ENCODE measurements around the gene FLNB. TPM values are rescaled to one million over a fixed set of nuclear protein-coding genes. Genes with fewer than 3 reads are reported as not detected.

Gene FLNB
- total RNA-seq, 1 experiment from 2014 or later = 127 TPM

DNA sequence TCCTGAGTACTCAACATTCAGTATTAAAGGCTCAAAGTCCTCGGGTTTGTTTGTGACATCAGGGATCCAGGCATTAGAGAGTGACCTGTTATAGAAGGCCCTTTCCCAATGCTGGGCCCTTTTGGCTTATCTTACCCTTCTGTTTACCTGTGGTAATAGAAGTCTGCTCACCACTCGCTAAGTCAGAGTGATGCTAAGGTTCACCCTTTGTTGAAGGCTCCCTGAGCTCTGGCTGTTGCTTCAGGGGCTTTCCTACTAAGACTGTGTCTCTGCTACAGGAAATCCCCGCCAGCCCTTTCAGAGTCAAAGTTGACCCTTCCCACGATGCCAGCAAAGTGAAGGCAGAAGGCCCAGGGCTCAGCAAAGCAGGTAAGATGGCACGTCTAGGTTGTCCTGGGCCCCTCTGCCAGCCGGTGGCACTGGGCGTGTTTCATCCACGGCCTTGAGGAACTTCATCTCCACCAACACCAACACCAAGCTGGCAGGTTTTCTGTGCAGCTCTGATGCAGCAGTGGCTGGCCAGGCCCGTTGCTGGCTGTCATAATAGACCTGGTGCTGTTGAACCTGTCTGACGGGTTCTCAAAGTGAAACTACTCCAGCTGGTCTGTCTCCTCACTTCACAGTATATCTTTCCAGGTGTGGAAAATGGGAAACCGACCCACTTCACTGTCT lies 103.4 kb downstream of the FLNB start:
- Mint-ChIP-seq H3K27me3 (ENCODE audit: low read depth) (no peaks in the 10 kb centered on the region), H3K27ac (no peak overlapping the region; the same call in 1 of the 2 replicates), H3K9me3 (no peaks in the 10 kb centered on the region), H3K4me1 (no peaks in the 10 kb centered on the region), H3K36me3 (peaks cover 73% of the 10 kb centered on the region), H3K4me3 (no peak overlapping the region)
- DNase-seq (ENCODE audit: low spot score) (no peak), ATAC-seq (no peak)
- TF ChIP-seq, protein P1, sequence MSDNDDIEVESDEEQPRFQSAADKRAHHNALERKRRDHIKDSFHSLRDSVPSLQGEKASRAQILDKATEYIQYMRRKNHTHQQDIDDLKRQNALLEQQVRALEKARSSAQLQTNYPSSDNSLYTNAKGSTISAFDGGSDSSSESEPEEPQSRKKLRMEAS (CRISPR knock-in tag; IDR thresholded peaks at IDR 0.05) = no peak
- TF ChIP-seq, protein P2, sequence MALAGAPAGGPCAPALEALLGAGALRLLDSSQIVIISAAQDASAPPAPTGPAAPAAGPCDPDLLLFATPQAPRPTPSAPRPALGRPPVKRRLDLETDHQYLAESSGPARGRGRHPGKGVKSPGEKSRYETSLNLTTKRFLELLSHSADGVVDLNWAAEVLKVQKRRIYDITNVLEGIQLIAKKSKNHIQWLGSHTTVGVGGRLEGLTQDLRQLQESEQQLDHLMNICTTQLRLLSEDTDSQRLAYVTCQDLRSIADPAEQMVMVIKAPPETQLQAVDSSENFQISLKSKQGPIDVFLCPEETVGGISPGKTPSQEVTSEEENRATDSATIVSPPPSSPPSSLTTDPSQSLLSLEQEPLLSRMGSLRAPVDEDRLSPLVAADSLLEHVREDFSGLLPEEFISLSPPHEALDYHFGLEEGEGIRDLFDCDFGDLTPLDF (CRISPR knock-in tag; IDR thresholded peaks at IDR 0.05) = no peak
- no peak for TF ChIP-seq ETV6 (CRISPR knock-in tag; IDR thresholded peaks at IDR 0.05)
- TF ChIP-seq, protein P3, sequence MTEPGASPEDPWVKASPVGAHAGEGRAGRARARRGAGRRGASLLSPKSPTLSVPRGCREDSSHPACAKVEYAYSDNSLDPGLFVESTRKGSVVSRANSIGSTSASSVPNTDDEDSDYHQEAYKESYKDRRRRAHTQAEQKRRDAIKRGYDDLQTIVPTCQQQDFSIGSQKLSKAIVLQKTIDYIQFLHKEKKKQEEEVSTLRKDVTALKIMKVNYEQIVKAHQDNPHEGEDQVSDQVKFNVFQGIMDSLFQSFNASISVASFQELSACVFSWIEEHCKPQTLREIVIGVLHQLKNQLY (CRISPR knock-in tag; IDR thresholded peaks at IDR 0.05) = no peak
- no peak for TF ChIP-seq FOXJ3 (CRISPR knock-in tag; IDR thresholded peaks at IDR 0.05; ENCODE audit: borderline replicate concordance)
- TF ChIP-seq, protein P4, sequence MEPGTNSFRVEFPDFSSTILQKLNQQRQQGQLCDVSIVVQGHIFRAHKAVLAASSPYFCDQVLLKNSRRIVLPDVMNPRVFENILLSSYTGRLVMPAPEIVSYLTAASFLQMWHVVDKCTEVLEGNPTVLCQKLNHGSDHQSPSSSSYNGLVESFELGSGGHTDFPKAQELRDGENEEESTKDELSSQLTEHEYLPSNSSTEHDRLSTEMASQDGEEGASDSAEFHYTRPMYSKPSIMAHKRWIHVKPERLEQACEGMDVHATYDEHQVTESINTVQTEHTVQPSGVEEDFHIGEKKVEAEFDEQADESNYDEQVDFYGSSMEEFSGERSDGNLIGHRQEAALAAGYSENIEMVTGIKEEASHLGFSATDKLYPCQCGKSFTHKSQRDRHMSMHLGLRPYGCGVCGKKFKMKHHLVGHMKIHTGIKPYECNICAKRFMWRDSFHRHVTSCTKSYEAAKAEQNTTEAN (CRISPR knock-in tag; IDR thresholded peaks at IDR 0.05) = no peak
- no peak for TF ChIP-seq GRHL2 (CRISPR knock-in tag; IDR thresholded peaks at IDR 0.05; ENCODE audit: insufficient replicate concordance, severe bottlenecking)
- no peak for TF ChIP-seq ZNF138 (CRISPR knock-in tag; conservative IDR thresholded peaks at IDR 0.05)
- no peak for TF ChIP-seq JAZF1 (CRISPR knock-in tag; IDR thresholded peaks at IDR 0.05)
- no peak for TF ChIP-seq ZNF416 (CRISPR knock-in tag; IDR thresholded peaks at IDR 0.05)
- TF ChIP-seq, protein P5, sequence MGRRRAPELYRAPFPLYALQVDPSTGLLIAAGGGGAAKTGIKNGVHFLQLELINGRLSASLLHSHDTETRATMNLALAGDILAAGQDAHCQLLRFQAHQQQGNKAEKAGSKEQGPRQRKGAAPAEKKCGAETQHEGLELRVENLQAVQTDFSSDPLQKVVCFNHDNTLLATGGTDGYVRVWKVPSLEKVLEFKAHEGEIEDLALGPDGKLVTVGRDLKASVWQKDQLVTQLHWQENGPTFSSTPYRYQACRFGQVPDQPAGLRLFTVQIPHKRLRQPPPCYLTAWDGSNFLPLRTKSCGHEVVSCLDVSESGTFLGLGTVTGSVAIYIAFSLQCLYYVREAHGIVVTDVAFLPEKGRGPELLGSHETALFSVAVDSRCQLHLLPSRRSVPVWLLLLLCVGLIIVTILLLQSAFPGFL (CRISPR knock-in tag; IDR thresholded peaks at IDR 0.05; ENCODE audit: borderline replicate concordance) = no peak
- POLR2A ChIA-PET = no interaction called here
- CTCF ChIA-PET = interaction anchor here (1.0 kb wide), 1 partner anchor 55 kb away, joined by 3 read pairs; no protein-coding TSS in a partner anchor

DNA sequence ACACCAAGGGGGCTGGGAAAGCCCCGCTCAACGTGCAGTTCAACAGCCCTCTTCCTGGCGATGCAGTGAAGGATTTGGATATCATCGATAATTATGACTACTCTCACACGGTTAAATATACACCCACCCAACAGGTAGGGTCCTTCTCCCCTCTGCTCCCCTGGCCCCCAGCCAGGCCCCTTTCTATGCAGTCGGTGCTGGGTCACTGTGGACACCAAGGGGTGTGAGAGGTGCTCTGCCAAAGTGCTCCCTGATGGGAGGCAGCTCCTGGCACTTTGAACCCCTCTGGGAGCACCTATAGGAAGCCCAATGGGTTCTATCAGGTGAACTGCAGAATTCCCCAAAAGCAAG lies 103.9 kb downstream of the FLNB start:
- H3K27ac Mint-ChIP-seq = no peak overlapping the region; the same call in 1 of the 2 replicates
- DNase-seq (ENCODE audit: low spot score) = no peak
- H3K36me3 Mint-ChIP-seq = peaks cover 72% of the 10 kb centered on the region
- TF ChIP-seq FOXJ3 (CRISPR knock-in tag; IDR thresholded peaks at IDR 0.05; ENCODE audit: borderline replicate concordance) (no peak), ZNF396 (CRISPR knock-in tag; IDR thresholded peaks at IDR 0.05; ENCODE audit: borderline replicate concordance) (no peak), ZNF219 (CRISPR knock-in tag; IDR thresholded peaks at IDR 0.05; ENCODE audit: borderline replicate concordance) (no peak), MXD4 (CRISPR knock-in tag; IDR thresholded peaks at IDR 0.05; ENCODE audit: borderline replicate concordance) (no peak), TCF7 (CRISPR knock-in tag; IDR thresholded peaks at IDR 0.05; ENCODE audit: low read depth) (no peak), KAT7 (CRISPR knock-in tag; IDR thresholded peaks at IDR 0.05; ENCODE audit: borderline replicate concordance) (no peak), MYBL2 (CRISPR knock-in tag; IDR thresholded peaks at IDR 0.05) (no peak)
- TF ChIP-seq, protein P6, sequence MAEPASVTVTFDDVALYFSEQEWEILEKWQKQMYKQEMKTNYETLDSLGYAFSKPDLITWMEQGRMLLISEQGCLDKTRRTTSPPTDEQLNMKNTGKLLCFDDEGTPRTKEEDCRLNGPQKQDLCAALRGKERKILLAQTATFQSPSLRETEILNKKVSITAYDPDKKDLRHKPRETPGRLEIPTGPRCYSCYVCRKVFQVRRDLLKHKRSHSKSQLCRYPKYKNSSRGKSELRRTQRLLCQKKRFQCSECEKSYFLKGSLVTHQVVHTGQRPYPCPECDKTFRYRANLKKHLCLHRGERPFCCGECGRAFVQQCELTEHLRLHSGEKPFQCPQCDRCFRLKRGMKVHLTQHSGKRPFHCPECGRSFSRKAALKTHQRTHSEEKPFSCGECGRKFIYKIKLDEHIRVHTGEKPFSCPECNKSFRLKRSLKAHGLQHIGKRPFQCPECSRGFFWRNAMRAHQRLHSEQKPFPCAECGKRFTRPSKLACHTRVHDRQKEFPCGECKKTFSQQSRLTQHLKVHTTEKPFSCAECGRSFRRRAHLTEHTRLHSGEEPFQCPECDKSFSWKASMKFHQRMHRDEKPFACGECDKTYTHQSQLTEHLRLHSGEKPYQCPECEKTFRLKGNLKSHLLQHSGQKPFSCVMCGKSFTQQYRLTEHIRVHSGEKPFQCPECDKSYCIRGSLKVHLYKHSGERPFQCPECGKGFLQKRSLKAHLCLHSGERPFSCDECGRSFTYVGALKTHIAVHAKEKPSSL (CRISPR knock-in tag; conservative IDR thresholded peaks at IDR 0.05) = no peak
- TF ChIP-seq, protein P4 (CRISPR knock-in tag; IDR thresholded peaks at IDR 0.05) = no peak
- TF ChIP-seq, protein P7, sequence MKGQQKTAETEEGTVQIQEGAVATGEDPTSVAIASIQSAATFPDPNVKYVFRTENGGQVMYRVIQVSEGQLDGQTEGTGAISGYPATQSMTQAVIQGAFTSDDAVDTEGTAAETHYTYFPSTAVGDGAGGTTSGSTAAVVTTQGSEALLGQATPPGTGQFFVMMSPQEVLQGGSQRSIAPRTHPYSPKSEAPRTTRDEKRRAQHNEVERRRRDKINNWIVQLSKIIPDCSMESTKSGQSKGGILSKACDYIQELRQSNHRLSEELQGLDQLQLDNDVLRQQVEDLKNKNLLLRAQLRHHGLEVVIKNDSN (CRISPR knock-in tag; IDR thresholded peaks at IDR 0.05) = no peak
- H3K27me3 Mint-ChIP-seq (ENCODE audit: low read depth) = no peaks in the 10 kb centered on the region
- ATAC-seq = no peak
- H3K4me3 Mint-ChIP-seq = no peak overlapping the region
- no peaks in the 10 kb centered on the region for H3K9me3 Mint-ChIP-seq
- no peaks in the 10 kb centered on the region for H3K4me1 Mint-ChIP-seq
- CTCF ChIA-PET = interaction anchor here (1.0 kb wide), 1 partner anchor 55 kb away, joined by 3 read pairs; no protein-coding TSS in a partner anchor
- POLR2A ChIA-PET = no interaction called here
